ENCODE data around the gene DMD.

DNA sequence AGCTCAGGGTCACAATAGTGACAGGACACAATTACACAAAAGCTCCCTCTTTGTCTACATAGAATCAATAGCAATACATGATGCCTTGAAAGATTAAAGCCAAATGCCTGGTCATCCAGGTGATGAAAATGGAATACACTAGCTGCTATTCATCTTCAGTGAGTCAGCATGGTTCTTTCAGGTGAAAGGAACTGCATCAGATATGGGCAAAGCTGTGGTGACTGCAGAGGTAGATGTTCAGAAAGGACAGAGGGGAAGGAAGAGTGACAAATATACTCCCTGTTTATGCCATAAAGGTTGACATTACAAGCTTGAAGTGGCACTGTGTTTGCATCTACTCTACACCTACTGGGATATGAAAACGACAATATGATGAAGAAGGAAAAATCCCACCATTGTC is 2119.5 kb downstream of the DMD start:
- TF ChIP-seq POLR2AphosphoS5 (IDR thresholded peaks at IDR 0.05; ENCODE audit: low read depth, low read length) (no peak), REST (IDR thresholded peaks at IDR 0.05; ENCODE audit: insufficient read depth in 1 of 2, low read depth in 2 of 2, low read length in 2 of 2) (no peak), TAF1 (IDR thresholded peaks at IDR 0.05; ENCODE audit: borderline replicate concordance, insufficient read depth, low read length) (no peak), FOXP2 (optimal IDR thresholded peaks at IDR 0.05; ENCODE audit: borderline replicate concordance, extremely low read depth, extremely low read length, insufficient read depth) (no peak)
